ENCODE data around the gene FOXP2. TPM values are rescaled to one million over a fixed set of nuclear protein-coding genes. Genes with fewer than 3 reads are reported as not detected.
"Not testable (repeated sequence)": the region's sequence is repeated elsewhere in the genome, so short reads cannot be mapped to it uniquely, and the experiment has no call there.

The FOXP2 gene
- total and polyA plus RNA-seq, 7 donors, result 1.6 to 150 (median 91.2) TPM

DNA sequence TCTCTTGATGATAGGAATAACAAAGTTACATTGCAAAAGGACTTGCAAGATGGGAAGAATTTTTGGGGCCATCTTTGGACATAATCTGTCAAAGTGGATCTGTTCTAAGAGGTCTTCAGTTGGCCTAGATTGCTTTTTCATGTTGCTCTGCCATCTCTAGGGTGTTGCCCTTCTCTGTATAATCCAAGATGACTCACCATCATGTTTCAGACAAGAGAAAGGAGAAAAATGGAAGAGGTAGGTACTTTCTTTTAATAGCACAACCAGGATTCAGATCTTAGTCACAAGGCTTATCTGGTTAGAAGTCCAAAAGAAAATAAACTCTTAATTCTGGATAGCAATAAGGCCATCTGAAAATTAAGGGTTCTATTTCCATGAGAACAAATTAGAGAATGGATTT is 38.7 kb upstream of the FOXP2 start:
- H3K36me3 ChIP-seq, result no peaks in the 10 kb centered on the region
- DNase-seq, result no peak
- TF ChIP-seq, protein P1, sequence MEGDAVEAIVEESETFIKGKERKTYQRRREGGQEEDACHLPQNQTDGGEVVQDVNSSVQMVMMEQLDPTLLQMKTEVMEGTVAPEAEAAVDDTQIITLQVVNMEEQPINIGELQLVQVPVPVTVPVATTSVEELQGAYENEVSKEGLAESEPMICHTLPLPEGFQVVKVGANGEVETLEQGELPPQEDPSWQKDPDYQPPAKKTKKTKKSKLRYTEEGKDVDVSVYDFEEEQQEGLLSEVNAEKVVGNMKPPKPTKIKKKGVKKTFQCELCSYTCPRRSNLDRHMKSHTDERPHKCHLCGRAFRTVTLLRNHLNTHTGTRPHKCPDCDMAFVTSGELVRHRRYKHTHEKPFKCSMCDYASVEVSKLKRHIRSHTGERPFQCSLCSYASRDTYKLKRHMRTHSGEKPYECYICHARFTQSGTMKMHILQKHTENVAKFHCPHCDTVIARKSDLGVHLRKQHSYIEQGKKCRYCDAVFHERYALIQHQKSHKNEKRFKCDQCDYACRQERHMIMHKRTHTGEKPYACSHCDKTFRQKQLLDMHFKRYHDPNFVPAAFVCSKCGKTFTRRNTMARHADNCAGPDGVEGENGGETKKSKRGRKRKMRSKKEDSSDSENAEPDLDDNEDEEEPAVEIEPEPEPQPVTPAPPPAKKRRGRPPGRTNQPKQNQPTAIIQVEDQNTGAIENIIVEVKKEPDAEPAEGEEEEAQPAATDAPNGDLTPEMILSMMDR (IDR thresholded peaks at IDR 0.05), result no peak
- TF ChIP-seq POLR2AphosphoS5 (IDR thresholded peaks at IDR 0.05) (no peak), EP300 (IDR thresholded peaks at IDR 0.05) (no peak), POLR2A (IDR thresholded peaks at IDR 0.05) (no peak)

DNA sequence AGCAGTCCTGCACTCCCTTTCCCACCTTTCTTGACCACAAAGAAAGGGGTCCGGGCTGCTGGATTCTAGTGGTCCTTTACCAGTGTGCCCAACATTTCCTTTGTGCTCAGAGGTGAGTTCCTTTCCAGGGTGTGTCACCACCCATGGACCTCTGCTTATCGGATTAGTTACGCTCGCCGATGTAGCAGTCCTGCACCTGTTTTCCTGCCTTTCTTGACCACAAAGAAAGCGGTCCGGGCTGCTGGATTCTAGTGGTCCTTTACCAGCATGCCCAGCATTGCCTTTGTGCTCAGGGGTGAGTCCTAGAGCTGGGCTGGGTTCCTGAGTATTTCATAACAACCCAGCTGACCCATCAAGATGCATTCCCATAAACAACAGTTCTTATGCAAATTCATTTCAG is 30.7 kb upstream of the FOXP2 start:
- H3K27ac ChIP-seq; H3K9me3 ChIP-seq; H3K4me1 ChIP-seq; H3K36me3 ChIP-seq; DNase-seq; intact Hi-C loops (cut with DNase I); H3K4me3 ChIP-seq; H3K27me3 ChIP-seq: not testable (repeated sequence)
- WGBS, 2 donors, result 82 to 89% methylated on average over 7 of the region's 7 CpGs

More for the DNA sequence above, 38.7 kb upstream of the FOXP2 start:
- intact Hi-C loops (cut with DNase I), result no loop called here
- no peaks in the 10 kb centered on the region for H3K4me1 ChIP-seq
- H3K9me3 ChIP-seq, result no peaks in the 10 kb centered on the region
- no peak overlapping the region for H3K4me3 ChIP-seq
- H3K27ac ChIP-seq, result no peak overlapping the region
- no peaks in the 10 kb centered on the region for H3K27me3 ChIP-seq

DNA sequence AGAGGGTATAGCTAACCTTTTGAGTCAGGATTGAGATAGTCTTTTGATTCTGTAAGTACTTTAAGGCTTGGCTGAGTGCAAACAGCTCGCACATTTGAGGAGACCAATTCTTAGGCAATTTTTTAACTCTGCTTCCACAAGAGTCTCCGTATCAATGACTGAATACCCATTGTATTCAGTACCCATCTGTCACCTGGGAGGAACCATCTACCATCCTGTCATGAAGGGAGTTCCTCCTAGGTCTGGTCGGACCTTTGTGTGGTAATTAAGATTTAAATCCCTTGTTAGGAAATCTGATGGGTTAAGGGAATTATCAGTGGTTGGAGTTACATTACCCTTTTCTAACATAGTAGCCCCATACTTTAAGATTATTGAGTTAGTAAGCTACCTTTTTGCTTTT is 30.3 kb upstream of the FOXP2 start:
- H3K9me3 ChIP-seq; H3K27me3 ChIP-seq; H3K4me1 ChIP-seq; DNase-seq; H3K4me3 ChIP-seq; H3K27ac ChIP-seq; intact Hi-C loops (cut with DNase I); H3K36me3 ChIP-seq: not testable (repeated sequence)
- WGBS, 2 donors, result 88 to 97% methylated on average over 3 of the region's 3 CpGs

DNA sequence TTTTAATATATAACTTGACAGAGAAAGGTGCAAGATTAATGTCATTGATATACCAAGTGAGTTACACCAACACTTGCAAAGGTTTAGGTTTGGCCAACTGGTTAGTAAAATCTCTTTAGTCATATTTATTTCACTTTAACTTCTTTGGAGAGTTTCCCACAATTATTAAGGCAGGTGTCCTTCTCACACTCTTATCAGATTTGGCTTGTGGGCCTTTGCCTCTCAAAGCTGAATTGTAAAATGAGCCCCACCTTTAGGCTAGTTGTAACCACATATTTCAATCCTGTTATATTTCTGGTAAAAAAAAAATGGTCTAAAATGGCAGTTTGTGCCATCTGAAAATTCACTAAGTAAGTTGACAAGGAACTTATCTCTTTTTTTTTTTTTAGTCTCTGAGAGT is 26.6 kb upstream of the FOXP2 start:
- H3K27ac ChIP-seq, result no peak overlapping the region
- no peak for DNase-seq
- no peaks in the 10 kb centered on the region for H3K36me3 ChIP-seq
- H3K9me3 ChIP-seq, result no peaks in the 10 kb centered on the region
- TF ChIP-seq POLR2AphosphoS5 (IDR thresholded peaks at IDR 0.05) (no peak), EP300 (IDR thresholded peaks at IDR 0.05) (no peak), POLR2A (IDR thresholded peaks at IDR 0.05) (no peak)
- TF ChIP-seq, protein P1 (IDR thresholded peaks at IDR 0.05), result no peak
- no peak overlapping the region for H3K4me3 ChIP-seq
- intact Hi-C loops (cut with DNase I), result no loop called here
- H3K4me1 ChIP-seq, result peaks cover 0 to 16% (median 6%) of the 10 kb centered on the region in 4 donors
- no peaks in the 10 kb centered on the region for H3K27me3 ChIP-seq

DNA sequence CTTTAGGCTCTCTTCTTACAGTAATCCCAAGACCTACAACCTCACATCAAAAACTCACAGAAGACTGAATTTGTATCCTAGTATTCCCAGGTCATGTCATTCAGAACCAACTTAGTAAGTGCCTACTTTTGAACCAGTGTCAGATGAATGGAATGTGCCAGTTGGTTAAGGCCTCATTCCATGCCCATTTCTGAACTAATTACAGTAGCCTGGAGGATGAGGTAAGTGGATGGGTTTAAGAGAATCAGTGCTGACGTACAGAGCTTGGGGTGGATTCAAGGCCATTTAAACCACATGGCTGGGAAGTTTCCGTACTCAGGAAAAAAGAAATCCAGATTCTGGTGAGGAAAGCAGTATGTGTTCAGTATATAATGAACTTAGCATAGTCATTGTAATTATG is 21.9 kb upstream of the FOXP2 start:
- WGBS, 2 donors, result 84 to 96% methylated on average over 2 of the region's 2 CpGs
- H3K4me1 ChIP-seq, result peaks cover 0 to 18% (median 9%) of the 10 kb centered on the region in 4 donors
- H3K27ac ChIP-seq, result peak overlapping the region in 2 of 4 donors; percentile 38 to 64
- no peaks in the 10 kb centered on the region for H3K36me3 ChIP-seq
- TF ChIP-seq POLR2A (IDR thresholded peaks at IDR 0.05) (no peak), POLR2AphosphoS5 (IDR thresholded peaks at IDR 0.05) (no peak), EP300 (IDR thresholded peaks at IDR 0.05) (peak in 2 of 4 donors; percentile 69 to 86)
- TF ChIP-seq, protein P1 (IDR thresholded peaks at IDR 0.05), result no peak
- DNase-seq, result no peak
- no peaks in the 10 kb centered on the region for H3K27me3 ChIP-seq
- no peaks in the 10 kb centered on the region for H3K9me3 ChIP-seq
- no peak overlapping the region for H3K4me3 ChIP-seq
- intact Hi-C loops (cut with DNase I), result no loop called here

DNA sequence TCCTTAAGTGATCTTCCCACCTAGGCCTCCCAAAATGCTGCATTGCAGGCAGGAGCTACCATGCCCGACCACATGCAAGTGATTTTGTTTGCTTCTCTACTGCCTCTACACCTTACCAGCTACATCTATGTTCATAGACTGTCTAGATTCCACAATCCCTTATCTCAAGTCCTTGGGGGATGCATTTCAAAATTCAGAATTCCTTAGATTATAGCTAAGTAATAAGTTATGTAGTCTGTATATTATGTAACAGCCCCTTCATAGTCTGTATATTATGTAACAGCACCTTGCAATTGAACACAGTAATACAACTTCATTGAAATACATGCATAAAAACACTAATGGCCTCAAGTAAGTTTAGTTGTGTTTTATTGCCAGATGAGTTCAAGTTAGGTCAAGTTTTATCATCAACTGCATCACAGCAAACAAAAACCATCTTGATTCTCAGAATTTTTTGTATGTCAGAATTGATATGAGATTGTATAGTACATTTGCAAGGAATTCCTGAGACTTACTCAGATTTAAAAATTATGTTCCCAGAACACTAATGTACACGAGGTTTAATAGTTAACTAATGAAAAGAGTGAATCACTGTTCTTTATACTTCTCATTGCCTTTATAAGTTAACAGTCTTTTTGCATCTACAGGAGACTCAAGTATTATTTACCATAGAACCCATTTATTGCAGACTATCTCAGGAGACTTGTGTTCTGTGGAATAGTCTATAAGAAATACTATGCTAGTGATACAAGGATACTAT is 11.6 kb upstream of the FOXP2 start:
- H3K36me3 ChIP-seq, result no peaks in the 10 kb centered on the region
- H3K4me1 ChIP-seq, result peaks cover 0 to 39% (median 4%) of the 10 kb centered on the region in 4 donors
- H3K27ac ChIP-seq, result peak overlapping the region in 3 of 4 donors; percentile 7 to 30 (median 24)
- WGBS, 2 donors, result 50 to 68% methylated on average over 2 of the region's 2 CpGs
- intact Hi-C loops (cut with DNase I), result no loop called here
- no peaks in the 10 kb centered on the region for H3K27me3 ChIP-seq
- H3K9me3 ChIP-seq, result no peaks in the 10 kb centered on the region
- TF ChIP-seq POLR2A (IDR thresholded peaks at IDR 0.05), result no peak
- TF ChIP-seq, protein P1 (IDR thresholded peaks at IDR 0.05), result no peak
- no peak for TF ChIP-seq POLR2AphosphoS5 (IDR thresholded peaks at IDR 0.05)
- TF ChIP-seq EP300 (IDR thresholded peaks at IDR 0.05), result no peak
- no peak for DNase-seq
- H3K4me3 ChIP-seq, result no peak overlapping the region

Measured in sigmoid colon (tissue), 7 donors.